ENCODE results near the gene TIAL1. TPM values are rescaled to one million over a fixed set of nuclear protein-coding genes. Genes with fewer than 3 reads are reported as not detected.

Gene TIAL1
- total RNA-seq, 1 donor from 2014 or later: 43.0 TPM

- Histone ChIP-seq H3K4me3 (ENCODE audit: low read depth, low read length) (no peak overlapping the region), H3K27me3 (ENCODE audit: control insufficient read depth, insufficient read depth, low read length) (no peaks in the 10 kb centered on the region), H3K36me3 (ENCODE audit: control insufficient read depth, insufficient read depth, low read length) (no peaks in the 10 kb centered on the region)
- no peak for TF ChIP-seq CTCF (IDR thresholded peaks at IDR 0.05; ENCODE audit: insufficient read depth, low read length, poor library complexity, severe bottlenecking)
- no peak for DNase-seq (ENCODE audit: low read depth)
Observed at GRCh38 chr10:119640875-119641526, 44.2 kb upstream of the TIAL1 start.

GRCh38 chr10:119640384-119640783, 43.6 kb upstream of the TIAL1 start:
- Histone ChIP-seq H3K27me3 (ENCODE audit: control insufficient read depth, insufficient read depth, low read length) (no peaks in the 10 kb centered on the region), H3K36me3 (ENCODE audit: control insufficient read depth, insufficient read depth, low read length) (no peaks in the 10 kb centered on the region), H3K4me3 (ENCODE audit: low read depth, low read length) (no peak overlapping the region)
- DNase-seq (ENCODE audit: low read depth): no peak
- no peak for TF ChIP-seq CTCF (IDR thresholded peaks at IDR 0.05; ENCODE audit: insufficient read depth, low read length, poor library complexity, severe bottlenecking)

- TF ChIP-seq CTCF (IDR thresholded peaks at IDR 0.05; ENCODE audit: insufficient read depth, low read length, poor library complexity, severe bottlenecking): no peak
- DNase-seq (ENCODE audit: low read depth): no peak
- Histone ChIP-seq H3K4me3 (ENCODE audit: low read depth, low read length) (no peak overlapping the region), H3K27me3 (ENCODE audit: control insufficient read depth, insufficient read depth, low read length) (no peaks in the 10 kb centered on the region), H3K36me3 (ENCODE audit: control insufficient read depth, insufficient read depth, low read length) (no peaks in the 10 kb centered on the region)
Observed at GRCh38 chr10:119638982-119639381, 42.2 kb upstream of the TIAL1 start.

- H3K27me3 ChIP-seq (ENCODE audit: control insufficient read depth, insufficient read depth, low read length): no peaks in the 10 kb centered on the region
- H3K36me3 ChIP-seq (ENCODE audit: control insufficient read depth, insufficient read depth, low read length): no peaks in the 10 kb centered on the region
- no peak for DNase-seq (ENCODE audit: low read depth)
- TF ChIP-seq CTCF (IDR thresholded peaks at IDR 0.05; ENCODE audit: insufficient read depth, low read length, poor library complexity, severe bottlenecking): no peak
- H3K4me3 ChIP-seq (ENCODE audit: low read depth, low read length): no peak overlapping the region
Observed at GRCh38 chr10:119637631-119638030, 40.9 kb upstream of the TIAL1 start.

GRCh38 chr10:119634219-119634544, 37.4 kb upstream of the TIAL1 start:
- TF ChIP-seq CTCF (IDR thresholded peaks at IDR 0.05; ENCODE audit: insufficient read depth, low read length, poor library complexity, severe bottlenecking): no peak
- no peaks in the 10 kb centered on the region for H3K36me3 ChIP-seq (ENCODE audit: control insufficient read depth, insufficient read depth, low read length)
- no peak for DNase-seq (ENCODE audit: low read depth)

GRCh38 chr10:119633538-119634218, 36.9 kb upstream of the TIAL1 start:
- no peaks in the 10 kb centered on the region for H3K36me3 ChIP-seq (ENCODE audit: control insufficient read depth, insufficient read depth, low read length)
- no peak overlapping the region for H3K4me3 ChIP-seq (ENCODE audit: low read depth, low read length)
- DNase-seq (ENCODE audit: low read depth): no peak
- no peaks in the 10 kb centered on the region for H3K27me3 ChIP-seq (ENCODE audit: control insufficient read depth, insufficient read depth, low read length)
- no peak for TF ChIP-seq CTCF (IDR thresholded peaks at IDR 0.05; ENCODE audit: insufficient read depth, low read length, poor library complexity, severe bottlenecking)

More at GRCh38 chr10:119634219-119634544, 37.4 kb upstream of the TIAL1 start:
- Histone ChIP-seq H3K27me3 (ENCODE audit: control insufficient read depth, insufficient read depth, low read length) (no peaks in the 10 kb centered on the region), H3K4me3 (ENCODE audit: low read depth, low read length) (no peak overlapping the region)
